Posterior cingulate gyrus (tissue), 11 donors: ENCODE results near the gene OR8A1.
"Not testable (repeated sequence)": the region's sequence is repeated elsewhere in the genome, so short reads cannot be mapped to it uniquely, and the experiment has no call there.

Source experiments
- DNase-seq, 10 donors: peaks; one replicate each; pipeline versions ENCODE4 v3.0.0 to v3.0.0-alpha.2; 2020 to 2021; ENCODE audit warnings: mixed read lengths in 3 of 10
- intact Hi-C: fragments of 100-400 bp; cut with DNase I; formaldehyde crosslinking; loops from one replicate; pipeline ENCODE4 v1.15.1; 2023

The OR8A1 gene

GRCh38 chr11:124591430-124591829 lies 21.6 kb downstream of the OR8A1 start:
- intact Hi-C loops: no loop called here
- DNase-seq: no peak

- no peak for DNase-seq
- intact Hi-C loops: no loop called here
These were observed 22.8 kb downstream of the OR8A1 start for GRCh38 chr11:124592627-124593026.

- no peak for DNase-seq
- intact Hi-C loops: no loop called here
These were observed 25.5 kb downstream of the OR8A1 start for GRCh38 chr11:124595302-124595701.

- intact Hi-C loops: no loop called here
- no peak for DNase-seq
These were observed 27.8 kb downstream of the OR8A1 start for GRCh38 chr11:124597626-124598025.

GRCh38 chr11:124600621-124601320 lies 31.0 kb downstream of the OR8A1 start:
- intact Hi-C loops: no loop called here
- DNase-seq: no peak

- no peak for DNase-seq
- intact Hi-C loops: no loop called here
These were observed 32.4 kb downstream of the OR8A1 start for GRCh38 chr11:124602193-124602592.

- DNase-seq, intact Hi-C loops: not testable (repeated sequence)
These were observed 32.9 kb downstream of the OR8A1 start for GRCh38 chr11:124602723-124603122.

- intact Hi-C loops: no loop called here
- DNase-seq: no peak
These were observed 35.9 kb downstream of the OR8A1 start for GRCh38 chr11:124605719-124606118.

- DNase-seq: no peak
- intact Hi-C loops: no loop called here
These were observed 38.4 kb downstream of the OR8A1 start for GRCh38 chr11:124608147-124608546.

- intact Hi-C loops: no loop called here
- no peak for DNase-seq
These were observed 40.5 kb downstream of the OR8A1 start for GRCh38 chr11:124610295-124610694.

GRCh38 chr11:124611064-124611463 lies 41.3 kb downstream of the OR8A1 start, which contains the start of gene PANX3:
Gene PANX3 (plus strand): TSS chr11:124611428. CDS start chr11:124611557, 129 bp downstream.
- no peak for DNase-seq
- intact Hi-C loops: no loop called here

- DNase-seq: no peak
- intact Hi-C loops: no loop called here
These were observed 42.2 kb downstream of the OR8A1 start for GRCh38 chr11:124612045-124612444.

GRCh38 chr11:124612567-124613246 lies 42.9 kb downstream of the OR8A1 start:
- DNase-seq: no peak
- intact Hi-C loops: no loop called here

GRCh38 chr11:124618863-124619262 lies 49.1 kb downstream of the OR8A1 start:
- intact Hi-C loops: no loop called here
- DNase-seq: no peak
